Erythroblast (primary cell): ENCODE results near the gene FBLN5.

ENCODE experiments used
- GATA1 ChIP-seq: IDR thresholded peaks from 2 replicates; pipeline ENCODE4 v1.6.1; 2011; ENCODE audit warnings: low read depth, mild to moderate bottlenecking, control low read depth, low read length, moderate library complexity
- POLR2A ChIP-seq: IDR thresholded peaks from 2 replicates; pipeline ENCODE4 v1.6.1; 2011; ENCODE audit warnings: mild to moderate bottlenecking, low read length

GRCh38 chr14:91912035-91912434 is 35.5 kb downstream of the FBLN5 start:
- TF ChIP-seq POLR2A (no peak), GATA1 (no peak)
